ENCODE data around the gene FSTL4. TPM values are rescaled to one million over a fixed set of nuclear protein-coding genes. Genes with fewer than 3 reads are reported as not detected.

Gene FSTL4
- total RNA-seq, 1 donor from 2014 or later = not detected

GRCh38 chr5:133227897-133228296 is 384.4 kb downstream of the FSTL4 start:
- peaks cover 9% of the 10 kb centered on the region for H3K27me3 ChIP-seq (ENCODE audit: low read depth)
- H3K4me1 ChIP-seq = peaks cover 10% of the 10 kb centered on the region
- H3K4me3 ChIP-seq = no peak overlapping the region
- no peaks in the 10 kb centered on the region for H3K36me3 ChIP-seq
- DNase-seq = no peak
- no peak overlapping the region for H3K27ac ChIP-seq (replicated peaks)
- no peak for TF ChIP-seq CTCF (IDR thresholded peaks at IDR 0.05; ENCODE audit: borderline replicate concordance)
- intact Hi-C loops (cut with micrococcal nuclease) = no loop called here
- H3K9me3 ChIP-seq (replicated peaks) = no peaks in the 10 kb centered on the region

GRCh38 chr5:133227082-133227481 is 385.3 kb downstream of the FSTL4 start:
- Histone ChIP-seq H3K4me3 (no peak overlapping the region), H3K27ac (replicated peaks) (no peak overlapping the region), H3K36me3 (no peaks in the 10 kb centered on the region), H3K27me3 (ENCODE audit: low read depth) (peaks cover 10% of the 10 kb centered on the region), H3K9me3 (replicated peaks) (no peaks in the 10 kb centered on the region), H3K4me1 (peaks cover 10% of the 10 kb centered on the region)
- DNase-seq = no peak
- intact Hi-C loops (cut with micrococcal nuclease) = no loop called here
- TF ChIP-seq CTCF (IDR thresholded peaks at IDR 0.05; ENCODE audit: borderline replicate concordance) = no peak

GRCh38 chr5:133226186-133226585 is 386.2 kb downstream of the FSTL4 start:
- DNase-seq = no peak
- no peak for TF ChIP-seq CTCF (IDR thresholded peaks at IDR 0.05; ENCODE audit: borderline replicate concordance)
- intact Hi-C loops (cut with micrococcal nuclease) = no loop called here
- no peak overlapping the region for H3K4me3 ChIP-seq
- H3K9me3 ChIP-seq (replicated peaks) = no peaks in the 10 kb centered on the region
- peaks cover 10% of the 10 kb centered on the region for H3K4me1 ChIP-seq
- H3K27ac ChIP-seq (replicated peaks) = no peak overlapping the region
- no peaks in the 10 kb centered on the region for H3K36me3 ChIP-seq
- peaks cover 12% of the 10 kb centered on the region for H3K27me3 ChIP-seq (ENCODE audit: low read depth)

- TF ChIP-seq CTCF (IDR thresholded peaks at IDR 0.05; ENCODE audit: borderline replicate concordance) = no peak
- peaks cover 9% of the 10 kb centered on the region for H3K4me1 ChIP-seq
Observed at GRCh38 chr5:133225671-133226152, 386.6 kb downstream of the FSTL4 start.

GRCh38 chr5:133222979-133223378 is 389.4 kb downstream of the FSTL4 start:
- H3K4me3 ChIP-seq = no peak overlapping the region
- DNase-seq = no peak
- TF ChIP-seq CTCF (IDR thresholded peaks at IDR 0.05; ENCODE audit: borderline replicate concordance) = no peak
- H3K9me3 ChIP-seq (replicated peaks) = no peaks in the 10 kb centered on the region
- H3K27ac ChIP-seq (replicated peaks) = no peak overlapping the region
- no peaks in the 10 kb centered on the region for H3K4me1 ChIP-seq
- no peaks in the 10 kb centered on the region for H3K36me3 ChIP-seq
- intact Hi-C loops (cut with micrococcal nuclease) = no loop called here
- H3K27me3 ChIP-seq (ENCODE audit: low read depth) = peaks cover 18% of the 10 kb centered on the region

More at GRCh38 chr5:133225671-133226152, 386.6 kb downstream of the FSTL4 start:
- DNase-seq = no peak
- Histone ChIP-seq H3K27ac (replicated peaks) (no peak overlapping the region), H3K9me3 (replicated peaks) (no peaks in the 10 kb centered on the region), H3K27me3 (ENCODE audit: low read depth) (peaks cover 12% of the 10 kb centered on the region), H3K4me3 (no peak overlapping the region), H3K36me3 (no peaks in the 10 kb centered on the region)
- intact Hi-C loops (cut with micrococcal nuclease) = no loop called here
